HG03025 (cell line): ENCODE measurements around the gene POLR2C.

ENCODE experiments used
- ATAC-seq: cut with Tn5 transposase; IDR thresholded peaks from one replicate; pipeline ENCODE4 v1.9.1; 2021; ENCODE audit warnings: mild to moderate bottlenecking, moderate library complexity; ENCODE audit not compliant: unreplicated experiment, low FRiP score

POLR2C gene

DNA sequence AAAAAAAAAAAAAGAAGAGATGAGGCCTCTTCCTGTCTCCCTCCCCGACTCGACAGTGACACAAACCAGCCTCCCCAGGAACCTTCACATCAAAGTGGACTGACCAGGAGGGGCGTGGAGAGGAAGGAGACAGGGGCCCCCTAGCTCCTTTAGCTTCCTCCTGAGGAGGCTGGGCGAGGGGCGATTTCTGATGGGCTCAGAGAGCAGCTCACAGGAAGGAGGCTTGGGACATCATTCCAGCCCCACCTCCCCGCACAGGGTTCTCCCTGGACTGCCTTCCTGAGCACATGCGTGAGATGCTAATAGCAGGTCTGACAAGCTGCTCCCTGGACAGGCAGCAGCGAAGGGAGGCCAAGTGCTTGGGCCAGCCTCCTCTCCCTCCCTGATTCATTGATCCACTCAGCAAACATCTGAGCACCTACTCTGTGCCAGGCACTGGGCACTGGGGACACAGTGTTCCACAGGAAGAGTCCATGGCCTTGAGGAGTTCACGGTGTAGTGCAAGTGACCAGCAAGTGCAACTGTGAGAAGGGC lies 38.2 kb downstream of the POLR2C start:
- no peak for ATAC-seq

DNA sequence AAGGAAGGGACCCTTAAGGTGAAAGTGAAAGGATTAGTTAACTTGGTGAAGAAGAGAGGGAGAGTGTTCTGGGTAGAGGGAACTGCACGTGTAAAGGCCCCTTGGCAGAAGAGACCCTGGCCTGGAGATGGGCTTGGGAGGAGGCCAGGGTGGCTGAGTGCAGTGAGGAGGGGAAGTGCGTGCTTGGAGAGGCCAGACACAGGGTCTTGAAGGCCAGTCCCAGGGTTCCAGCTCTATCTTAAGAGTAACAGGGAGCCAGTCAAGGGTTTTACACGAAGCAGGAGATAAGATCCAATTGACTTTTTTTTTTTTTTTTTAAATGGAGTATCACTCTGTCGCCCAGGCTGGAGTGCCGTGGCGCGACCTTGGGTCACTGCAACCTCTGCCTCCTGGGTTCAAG lies 39.0 kb downstream of the POLR2C start:
- ATAC-seq = no peak

DNA sequence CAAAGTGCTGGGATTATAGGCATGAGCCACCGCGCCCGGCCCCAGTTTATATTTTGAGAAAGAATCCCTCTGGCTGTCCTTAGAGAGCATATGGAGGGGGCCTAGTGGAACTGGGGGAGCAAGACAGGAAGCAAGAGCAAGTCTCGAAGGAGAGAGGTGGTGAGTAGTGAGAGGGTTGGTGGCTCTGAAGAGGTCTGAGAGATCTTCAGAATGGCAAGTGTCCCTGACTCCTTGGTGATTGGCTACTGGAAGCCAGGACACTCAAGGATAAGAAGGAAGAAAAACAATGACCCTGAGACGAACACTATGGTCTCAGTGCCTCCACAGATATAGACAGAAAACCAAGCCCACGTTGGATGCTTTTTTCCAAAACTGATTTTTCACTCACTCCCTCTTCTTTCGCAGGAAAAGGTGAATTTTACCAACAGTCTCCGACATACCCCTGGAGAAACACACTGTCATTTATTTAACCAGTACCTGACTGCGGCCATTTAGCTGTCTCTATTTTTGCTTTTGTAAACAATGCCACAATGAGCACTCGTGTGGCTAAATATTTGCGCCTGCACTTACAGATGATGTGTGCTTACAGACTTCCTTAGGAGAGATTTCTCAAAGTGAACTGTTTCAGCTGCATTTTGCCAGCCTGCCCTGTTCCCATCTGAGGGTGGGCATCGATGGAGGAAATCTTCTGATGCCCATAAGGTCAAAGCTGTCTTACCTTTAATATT lies 39.7 kb downstream of the POLR2C start:
- no peak for ATAC-seq

DNA sequence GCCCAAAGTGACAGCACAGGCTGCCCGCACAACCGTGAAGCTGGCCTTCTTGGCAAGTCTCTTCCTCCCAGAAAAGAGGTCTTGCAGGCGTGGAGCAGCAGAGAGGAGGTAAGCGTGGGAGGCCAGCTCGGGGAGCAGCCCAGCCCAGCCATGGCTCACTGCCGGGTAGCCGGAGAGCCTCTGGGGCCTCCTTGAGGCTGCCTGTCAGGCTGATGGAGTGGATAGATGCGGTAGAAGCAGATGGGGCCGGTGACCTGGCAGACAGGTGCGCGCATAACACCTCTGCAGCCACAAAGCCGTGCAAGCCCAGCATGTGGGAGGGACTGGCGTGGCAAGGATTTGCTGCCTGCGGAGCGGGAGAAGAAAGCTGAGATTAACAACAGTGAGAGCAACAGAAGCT lies 40.9 kb downstream of the POLR2C start:
- no peak for ATAC-seq

DNA sequence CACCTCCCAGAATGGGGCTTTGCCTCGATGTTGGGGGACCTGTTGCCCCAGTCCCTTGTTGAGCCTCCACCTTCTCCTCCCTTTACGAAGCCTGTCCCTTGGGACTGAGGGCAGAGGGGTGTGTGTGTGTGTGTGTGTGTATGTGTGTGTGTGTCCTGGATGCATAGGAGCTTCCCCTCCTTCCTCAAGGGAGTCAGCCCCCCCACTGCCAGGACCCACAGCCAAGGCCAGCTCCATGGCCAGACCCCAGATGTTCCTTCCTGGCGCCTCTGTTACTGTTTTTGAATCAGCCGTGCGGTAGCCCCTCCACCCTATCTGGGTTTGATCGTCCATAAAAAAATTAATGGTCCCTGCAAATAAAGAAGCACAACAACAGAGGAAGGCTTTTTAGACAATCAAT lies 41.5 kb downstream of the POLR2C start:
- no peak for ATAC-seq

DNA sequence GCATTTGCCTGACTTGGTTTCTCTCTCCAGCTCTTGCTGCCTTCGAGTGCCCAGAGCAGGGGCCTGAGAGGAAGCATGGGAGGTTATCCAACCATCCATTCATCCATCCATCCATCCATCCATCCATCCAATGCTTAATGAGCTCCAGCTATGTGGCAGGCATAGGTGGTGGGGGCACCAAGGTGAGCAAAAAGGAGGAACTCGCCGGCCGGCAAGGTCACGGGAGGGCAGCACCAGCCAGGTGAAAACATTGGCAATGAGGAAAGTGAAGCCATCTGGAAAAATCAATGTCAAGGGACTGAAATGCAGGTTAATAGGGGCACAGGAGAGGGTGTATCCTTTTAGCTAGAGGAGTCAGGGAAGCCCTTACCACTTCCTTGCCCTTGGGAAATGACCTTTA lies 42.0 kb downstream of the POLR2C start:
- no peak for ATAC-seq

DNA sequence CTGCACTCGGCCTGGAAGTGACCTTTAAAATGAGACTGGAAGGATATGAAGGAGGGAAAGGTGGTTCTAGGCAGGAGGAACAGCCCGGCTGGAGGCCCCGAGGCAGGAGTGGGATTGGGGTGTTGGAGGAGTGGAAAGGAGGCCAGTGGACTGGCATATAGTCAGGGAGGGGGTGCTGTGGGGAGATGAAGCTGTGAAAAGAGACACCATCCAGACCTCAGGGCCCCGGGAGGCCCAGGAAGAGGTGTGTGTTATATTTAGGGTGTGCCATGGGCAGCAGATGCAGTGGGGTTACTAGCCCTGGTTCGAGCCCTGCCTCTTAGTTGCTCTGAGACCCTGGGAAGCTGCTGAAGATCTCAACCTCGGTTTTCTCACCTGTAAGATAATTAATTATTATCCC lies 42.7 kb downstream of the POLR2C start:
- ATAC-seq = no peak

DNA sequence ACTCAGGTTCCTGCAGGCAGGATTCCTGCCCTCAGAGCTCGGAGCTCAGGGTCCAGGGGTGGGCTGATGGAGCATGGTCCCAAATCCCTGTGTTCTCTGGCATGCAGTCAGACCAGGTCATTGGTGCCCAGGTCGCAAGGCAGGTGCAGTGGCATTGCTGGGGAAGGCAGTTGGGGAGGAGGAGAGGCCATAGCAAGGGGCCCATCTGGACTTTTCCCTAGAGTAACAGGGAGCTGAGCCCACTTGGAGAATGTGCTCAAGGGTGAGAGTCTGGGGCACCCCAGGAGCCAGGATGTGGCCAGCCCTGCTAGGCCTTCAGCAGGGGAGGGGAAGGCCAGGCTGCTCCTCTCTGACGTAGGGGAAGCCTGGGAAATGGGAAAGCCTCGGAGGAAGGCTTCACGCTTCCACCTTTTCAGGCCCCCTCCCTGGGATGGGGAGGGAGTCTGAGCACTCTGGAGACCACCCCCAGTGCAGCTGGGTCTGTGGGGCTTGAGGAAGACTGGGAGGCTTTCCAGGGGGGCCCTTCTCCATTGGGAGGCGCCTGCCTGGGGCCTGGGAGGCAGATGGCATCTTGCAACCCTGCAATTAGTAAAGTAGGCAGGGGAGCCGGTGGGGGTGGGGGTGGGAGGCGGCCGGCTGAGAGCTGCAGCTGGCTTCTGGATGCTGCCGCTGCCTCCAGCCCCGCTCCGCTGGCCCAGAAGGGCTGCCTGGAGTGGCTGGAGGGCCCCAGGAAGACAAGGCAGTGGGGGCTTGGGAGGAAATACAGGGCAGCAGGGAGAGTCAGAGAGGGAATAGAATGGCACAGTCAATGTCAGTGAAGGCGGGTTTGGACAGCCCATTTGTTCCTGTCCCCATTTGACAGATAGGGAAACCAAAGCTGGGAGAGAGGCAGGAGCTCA lies 44.9 kb downstream of the POLR2C start:
- ATAC-seq = no peak

DNA sequence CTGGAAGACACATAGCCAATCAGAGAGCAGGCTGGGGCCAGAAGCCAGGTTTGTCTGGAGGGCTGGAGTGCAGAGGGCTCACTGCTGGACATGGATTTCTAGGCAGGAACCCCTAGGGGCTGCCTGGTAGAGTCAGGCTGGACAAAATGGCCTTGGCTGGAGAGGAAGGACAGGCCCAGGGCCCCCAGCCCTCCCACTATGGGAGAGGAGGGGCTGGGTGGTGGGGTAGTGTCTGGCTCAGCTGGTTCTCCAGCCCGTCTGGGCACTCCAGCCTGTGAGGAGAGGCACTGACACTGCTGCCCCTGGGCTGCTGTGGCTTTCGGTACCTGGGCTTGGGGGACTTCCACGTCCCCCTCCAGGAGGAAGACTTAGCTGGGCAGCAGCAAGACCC lies 45.6 kb downstream of the POLR2C start:
- no peak for ATAC-seq

DNA sequence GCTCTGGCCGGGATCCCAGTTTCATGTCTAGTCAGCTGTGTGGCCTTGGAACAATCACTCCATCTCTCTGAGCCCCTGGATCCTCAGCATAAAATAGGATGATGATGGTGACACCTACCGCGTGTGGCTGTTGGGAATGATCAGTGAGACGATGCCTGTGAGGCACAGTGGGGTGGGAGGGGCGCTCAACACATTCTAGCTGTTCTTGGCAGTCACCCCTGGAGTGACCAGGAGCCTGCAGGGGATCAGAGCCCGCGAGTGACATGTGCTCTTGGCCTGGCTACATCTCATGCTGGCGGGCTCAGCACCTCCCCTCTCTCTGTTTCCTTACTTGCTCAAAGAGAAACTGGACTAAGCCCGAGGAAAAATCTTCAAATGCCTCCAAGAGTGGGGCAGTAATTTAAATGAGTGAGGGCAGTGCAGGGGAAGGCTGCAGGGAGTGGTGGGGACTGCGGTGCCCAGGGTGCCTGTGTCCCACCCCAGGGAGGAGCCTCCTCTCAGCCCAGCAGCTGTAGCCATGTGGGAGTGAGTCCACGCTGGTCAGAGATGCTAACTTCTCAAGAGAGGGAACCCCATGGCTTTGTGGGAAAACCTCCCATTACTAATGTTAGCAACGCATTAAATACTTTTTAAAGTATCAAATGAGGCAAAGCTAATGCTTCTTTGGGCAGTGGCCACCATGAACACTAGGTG lies 46.9 kb downstream of the POLR2C start:
- ATAC-seq = no peak

DNA sequence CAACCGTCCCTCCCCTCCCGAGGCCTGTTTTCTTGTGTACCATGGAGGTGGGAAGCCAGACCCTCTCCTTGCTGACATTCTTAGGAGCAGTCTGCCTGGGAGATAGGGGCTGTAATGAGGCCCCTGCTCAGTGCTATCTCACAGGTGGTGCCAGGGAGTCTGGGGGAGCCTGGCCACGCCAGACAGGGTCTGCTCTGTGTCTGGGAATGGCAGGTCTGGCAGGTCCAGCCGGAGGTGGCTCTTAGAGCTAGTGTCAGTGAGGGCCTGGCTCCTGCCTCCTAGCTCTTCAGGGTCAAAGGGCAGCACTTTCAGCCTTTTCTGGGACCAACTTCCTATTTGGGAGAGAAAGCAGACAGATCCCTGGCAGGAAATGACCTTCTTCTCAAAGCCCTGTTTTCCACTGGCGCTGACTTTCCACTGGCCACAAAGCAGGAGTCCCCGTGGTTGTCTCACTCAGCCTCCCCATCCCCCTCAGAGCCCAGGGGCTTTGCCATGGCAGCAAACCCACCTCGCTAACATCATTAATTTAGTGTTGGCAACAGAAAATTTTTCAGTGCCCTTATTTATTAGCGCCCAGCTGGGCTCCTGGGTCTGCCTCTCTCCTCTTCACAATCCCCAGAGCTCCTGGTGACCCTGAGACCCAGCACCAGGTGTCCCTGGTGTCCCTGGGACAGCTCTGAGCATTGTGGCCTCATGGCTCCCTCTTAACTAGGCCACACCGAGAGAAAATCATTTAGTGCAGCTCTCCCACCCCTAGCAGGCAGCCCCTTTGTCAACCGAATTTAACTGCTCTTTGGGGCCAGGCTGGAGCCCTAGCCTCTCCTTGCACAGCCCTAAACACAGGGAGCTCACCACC lies 47.8 kb downstream of the POLR2C start:
- ATAC-seq = no peak

DNA sequence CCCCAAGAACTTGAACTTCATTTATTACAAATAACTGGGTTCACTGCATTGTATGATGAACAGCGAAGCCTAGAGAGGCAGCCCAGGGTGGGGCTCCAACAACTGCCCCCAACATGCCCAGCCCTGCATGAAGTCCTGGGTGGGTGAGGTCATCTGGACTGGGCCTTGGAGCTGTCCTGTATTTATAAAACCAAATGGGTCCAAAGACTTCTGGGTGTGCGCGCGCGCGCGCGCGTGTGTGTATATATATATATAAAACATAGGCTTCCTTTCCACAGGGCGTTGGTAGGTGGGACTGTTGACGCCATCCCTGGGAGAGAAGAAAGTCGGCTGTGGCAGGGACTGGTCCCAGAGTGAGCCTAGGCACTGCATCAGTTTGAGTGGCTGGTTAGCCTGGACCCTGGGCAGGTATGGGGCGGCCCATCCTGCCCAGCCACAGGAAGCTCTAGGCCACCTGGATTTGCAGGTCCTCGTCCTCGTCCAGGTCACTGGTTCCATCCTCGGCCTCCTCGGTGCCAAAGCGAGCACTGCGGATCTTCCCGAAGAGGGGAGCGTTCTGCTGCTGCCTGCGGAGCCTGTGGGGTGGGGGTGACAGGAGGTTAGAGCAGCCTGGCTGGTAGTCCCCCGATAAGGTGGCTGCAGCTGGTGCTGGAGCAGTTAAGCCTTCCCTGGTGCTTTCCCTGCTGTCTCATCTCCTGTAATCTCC lies 50.0 kb downstream of the POLR2C start:
- no peak for ATAC-seq

DNA sequence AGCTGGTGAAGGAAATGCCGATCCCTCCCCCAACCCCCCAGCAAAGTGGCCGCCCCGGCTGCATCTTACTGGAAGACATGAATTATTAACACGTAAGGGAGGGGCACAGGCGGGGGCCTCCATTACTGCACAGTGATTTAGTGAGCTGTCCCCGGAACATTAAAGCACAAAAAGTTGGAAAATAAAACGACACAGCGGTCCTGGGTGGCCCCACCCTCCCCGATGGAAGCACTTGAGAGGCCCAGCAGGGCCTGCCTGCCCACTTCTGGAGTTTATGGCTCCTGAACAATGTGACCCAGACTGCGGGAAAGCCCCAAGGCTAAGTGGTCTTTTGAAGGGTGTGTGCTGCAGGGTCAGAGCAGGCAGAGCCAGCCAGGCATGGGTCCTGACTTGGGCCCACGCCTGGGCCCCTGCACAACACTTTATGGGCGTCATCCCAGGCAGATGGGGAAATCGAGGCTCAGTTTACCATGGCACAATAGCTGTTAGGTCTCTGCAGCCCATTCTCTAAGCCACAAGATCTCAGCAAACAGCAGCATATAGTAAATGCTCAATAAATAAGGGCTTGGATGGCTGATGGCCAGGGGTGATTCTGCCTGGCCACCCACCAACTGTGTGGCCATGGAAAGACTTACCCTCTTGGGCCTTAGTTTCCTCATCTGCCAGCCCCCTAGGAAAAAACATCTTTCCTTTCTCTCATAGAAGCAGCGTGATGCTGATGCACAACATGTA lies 51.1 kb downstream of the POLR2C start:
- no peak for ATAC-seq

DNA sequence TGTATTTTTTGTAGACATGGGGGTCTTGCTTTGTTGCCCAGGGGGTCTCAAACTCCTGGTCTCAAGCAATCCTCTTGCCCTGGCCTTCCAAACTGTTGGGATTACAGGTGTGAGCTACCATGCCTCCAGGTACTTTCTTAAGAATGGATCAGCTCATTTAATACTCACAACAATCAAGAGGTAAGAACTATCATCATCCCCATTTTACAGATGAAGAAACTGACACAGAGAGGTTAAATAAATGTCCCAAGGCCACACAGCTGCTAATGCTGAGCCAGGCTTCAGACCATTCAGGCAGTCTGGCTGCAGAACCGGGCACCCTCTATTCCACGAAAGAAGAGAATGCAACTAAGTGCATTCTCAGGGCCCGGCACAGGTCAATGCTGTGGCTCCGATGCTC lies 51.9 kb downstream of the POLR2C start:
- ATAC-seq = no peak

DNA sequence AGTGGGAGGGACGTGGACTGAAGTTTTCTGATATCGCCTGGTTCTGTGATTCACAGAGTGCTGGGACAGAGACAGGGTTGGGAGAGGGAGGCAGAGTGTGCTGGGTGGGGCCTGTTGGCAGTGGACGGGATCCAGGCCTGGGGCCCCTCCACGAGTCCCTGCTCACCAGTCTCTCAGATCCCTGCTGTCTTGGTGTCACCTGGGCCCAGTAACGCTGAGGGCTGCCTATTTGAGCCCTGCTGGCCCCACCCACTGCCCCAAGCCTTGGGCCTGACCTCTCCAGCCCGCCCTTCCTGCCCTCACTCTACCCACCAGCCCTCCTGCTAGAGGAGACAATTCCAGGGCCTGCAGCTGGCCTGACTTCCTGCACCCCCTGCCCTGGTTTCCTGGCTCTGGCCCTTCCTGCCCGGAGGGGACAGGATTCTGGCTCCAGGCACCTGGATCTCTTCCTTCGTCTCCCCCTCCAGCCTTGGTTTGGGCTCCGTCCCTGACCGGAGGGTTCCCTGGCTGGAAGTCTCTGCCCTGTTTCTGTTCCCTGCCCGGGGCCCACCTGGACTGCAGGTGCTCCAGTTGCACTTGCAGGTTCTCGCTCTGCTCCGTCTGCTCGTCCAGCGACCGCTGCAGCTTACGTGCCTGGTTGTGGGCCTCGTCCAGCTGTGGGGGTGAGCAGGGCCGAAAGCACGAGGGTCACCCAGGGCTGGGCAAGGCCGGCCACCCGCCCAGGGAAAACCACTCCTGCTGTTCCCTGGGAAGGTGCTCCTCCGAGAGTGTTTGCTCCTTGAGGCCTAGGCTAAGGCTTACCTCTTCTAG lies 52.5 kb downstream of the POLR2C start:
- no peak for ATAC-seq

DNA sequence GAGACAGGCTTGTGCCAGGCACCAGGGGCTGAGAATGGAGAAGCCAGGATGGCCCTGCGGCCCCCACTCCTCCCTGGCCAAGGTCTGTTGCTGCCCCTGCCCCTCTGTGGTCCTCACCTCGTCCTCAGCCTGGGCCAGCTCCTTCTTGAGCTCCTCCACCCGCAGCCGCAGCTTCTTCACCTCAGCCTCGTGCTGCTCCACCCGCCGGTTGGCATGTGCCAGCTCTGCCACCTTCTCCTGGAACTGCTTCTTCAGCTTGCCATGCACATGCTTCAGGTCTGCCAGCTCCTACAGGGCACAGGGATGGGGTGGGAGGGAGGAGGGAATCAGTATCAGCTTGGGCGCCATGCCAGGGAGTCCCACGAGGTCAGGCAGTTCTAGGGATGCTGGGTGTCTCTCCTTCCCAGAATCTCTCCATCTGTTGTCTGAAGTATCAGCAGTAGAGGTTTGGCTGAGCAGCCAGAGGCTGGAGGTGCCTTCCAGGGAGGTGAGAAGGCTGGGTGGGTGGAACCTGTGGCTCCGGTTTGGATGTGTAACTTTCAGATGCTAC lies 53.8 kb downstream of the POLR2C start:
- no peak for ATAC-seq

DNA sequence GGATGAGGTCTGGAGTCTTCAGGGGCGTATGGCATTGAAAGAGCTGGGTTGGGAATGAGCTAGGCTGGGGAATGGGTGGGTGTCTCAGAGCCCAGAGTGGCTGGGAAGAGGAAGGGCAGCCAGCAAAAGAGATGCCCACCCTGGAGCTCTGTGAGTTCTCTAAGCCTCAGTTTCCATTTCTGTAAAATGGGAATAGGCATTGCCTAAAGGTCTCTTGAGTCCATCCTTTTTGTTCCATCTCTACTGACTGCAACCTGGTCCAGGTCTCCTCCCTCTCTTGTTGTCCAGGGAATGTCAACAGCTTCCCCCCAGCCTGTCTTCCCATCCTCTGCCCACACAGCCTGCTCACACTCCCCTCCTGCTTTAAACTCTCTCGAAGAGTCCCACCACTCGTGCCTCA lies 54.3 kb downstream of the POLR2C start:
- ATAC-seq = no peak
